ENCODE measurements around the gene PPP2R2D.
"Not testable (repeated sequence)": the region's sequence is repeated elsewhere in the genome, so short reads cannot be mapped to it uniquely, and the experiment has no call there.

Gene PPP2R2D

DNA sequence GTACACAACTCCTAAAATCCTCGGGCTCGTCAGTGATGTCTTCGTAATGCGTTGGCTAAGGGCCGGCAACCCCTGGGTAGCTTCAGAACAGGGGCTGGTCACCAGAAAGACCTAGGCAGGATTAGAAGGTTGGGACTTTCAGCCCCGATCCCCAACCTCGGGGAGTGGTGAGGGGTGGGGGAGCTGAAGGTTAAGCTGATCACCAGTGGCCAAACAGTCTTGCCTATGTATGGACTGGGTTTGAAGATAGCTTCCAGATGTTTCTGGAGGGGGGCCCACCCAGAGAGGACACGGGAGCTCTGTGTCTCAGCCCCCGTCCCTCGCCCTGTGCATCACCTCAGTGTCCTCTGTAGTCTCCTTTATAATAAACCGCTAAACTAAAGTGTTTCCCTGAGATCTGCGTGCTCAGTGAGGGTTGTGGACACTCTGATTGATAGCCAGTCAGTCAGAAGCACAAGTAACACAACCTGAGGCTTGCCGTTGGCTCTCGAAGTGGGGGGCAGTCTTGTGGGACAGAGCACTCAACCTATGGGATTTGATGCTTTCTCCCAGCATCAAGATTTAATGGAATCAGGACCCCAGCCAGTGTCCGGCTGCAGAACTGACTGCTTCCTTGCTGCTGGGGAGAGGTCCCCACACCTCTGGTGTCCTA, 10.0 kb downstream of the PPP2R2D start:
- TF ChIP-seq CTCF (IDR thresholded peaks at IDR 0.05; ENCODE audit: control extremely low read depth, extremely low read depth, low read depth, missing control alignments), result no peak
- ChIA-PET CTCF (interaction anchor here (1.2 to 1.7 kb wide), 3 partner anchors 9 to 112 kb away, joined by 4 read pairs; no protein-coding TSS in a partner anchor), POLR2A (no interaction called here)
- no peak for DNase-seq (ENCODE audit: extremely low spot score)

DNA sequence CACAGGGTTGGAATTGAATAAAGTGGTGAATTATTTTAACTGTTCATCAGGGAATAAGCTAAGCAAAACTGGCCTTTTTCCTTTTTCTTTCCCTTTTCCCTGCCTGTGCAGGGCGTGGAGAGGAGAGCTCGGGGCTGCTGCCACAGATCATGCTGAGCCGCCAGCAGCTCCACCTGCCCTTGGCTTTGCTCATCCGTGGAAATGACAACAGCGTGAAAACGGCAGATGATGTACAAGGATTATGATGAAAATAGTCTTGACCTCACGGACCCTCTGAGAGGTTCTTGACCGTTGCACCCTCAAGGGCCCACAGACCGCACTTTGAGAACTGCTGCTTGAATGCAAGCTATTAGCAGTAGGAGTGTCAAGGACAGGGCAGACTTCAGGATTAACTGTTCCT, 10.6 kb downstream of the PPP2R2D start:
- CTCF ChIA-PET, result interaction anchor here (0.6 to 1.7 kb wide), 4 partner anchors 9 to 111 kb away, joined by 3 to 4 read pairs (median 4); no protein-coding TSS in a partner anchor

GRCh38 chr10:131912620-131913019, 11.8 kb downstream of the PPP2R2D start:
- no peak for DNase-seq (ENCODE audit: extremely low spot score)
- POLR2A ChIA-PET, result no interaction called here
- CTCF ChIA-PET, result interaction anchor here (1.1 to 1.7 kb wide), 2 partner anchors 11 to 15 kb away, joined by 3 to 4 read pairs; no protein-coding TSS in a partner anchor
- TF ChIP-seq CTCF (IDR thresholded peaks at IDR 0.05; ENCODE audit: control extremely low read depth, extremely low read depth, low read depth, missing control alignments), result no peak

More for the DNA sequence above, 10.6 kb downstream of the PPP2R2D start:
- no peak for TF ChIP-seq CTCF (IDR thresholded peaks at IDR 0.05; ENCODE audit: control extremely low read depth, extremely low read depth, low read depth, missing control alignments)
- POLR2A ChIA-PET, result no interaction called here
- no peak for DNase-seq (ENCODE audit: extremely low spot score)

DNA sequence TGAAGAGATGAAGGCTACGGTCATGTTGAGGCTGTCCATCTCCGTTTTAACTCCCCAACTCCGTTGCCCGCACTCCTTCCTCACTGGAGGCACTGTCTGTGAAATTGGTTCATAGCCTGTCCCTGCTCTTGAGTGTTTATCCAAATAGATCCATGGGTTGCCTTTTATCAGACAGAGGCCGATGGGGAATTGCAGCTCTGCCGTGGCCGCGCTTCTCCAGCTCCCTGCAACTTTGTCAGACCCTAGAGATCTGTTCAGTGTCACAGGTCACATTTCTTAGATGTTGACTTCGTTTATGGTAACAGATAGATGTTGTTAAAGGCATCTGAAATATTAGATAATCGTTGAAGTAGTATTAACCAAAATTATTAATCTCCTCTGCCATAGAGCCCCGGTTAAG, 14.7 kb downstream of the PPP2R2D start:
- no peak for DNase-seq (ENCODE audit: extremely low spot score)
- CTCF ChIA-PET, result no interaction called here
- TF ChIP-seq CTCF (IDR thresholded peaks at IDR 0.05; ENCODE audit: control extremely low read depth, extremely low read depth, low read depth, missing control alignments), result no peak
- POLR2A ChIA-PET, result no interaction called here

- no peak for DNase-seq (ENCODE audit: extremely low spot score)
- no peak for TF ChIP-seq CTCF (IDR thresholded peaks at IDR 0.05; ENCODE audit: control extremely low read depth, extremely low read depth, low read depth, missing control alignments)
- ChIA-PET POLR2A (interaction anchor here (0.7 kb wide), 1 partner anchor 1761 kb away, joined by 9 read pairs; no protein-coding TSS in a partner anchor), CTCF (no interaction called here)
These were observed 15.4 kb downstream of the PPP2R2D start for GRCh38 chr10:131915990-131916766.

DNA sequence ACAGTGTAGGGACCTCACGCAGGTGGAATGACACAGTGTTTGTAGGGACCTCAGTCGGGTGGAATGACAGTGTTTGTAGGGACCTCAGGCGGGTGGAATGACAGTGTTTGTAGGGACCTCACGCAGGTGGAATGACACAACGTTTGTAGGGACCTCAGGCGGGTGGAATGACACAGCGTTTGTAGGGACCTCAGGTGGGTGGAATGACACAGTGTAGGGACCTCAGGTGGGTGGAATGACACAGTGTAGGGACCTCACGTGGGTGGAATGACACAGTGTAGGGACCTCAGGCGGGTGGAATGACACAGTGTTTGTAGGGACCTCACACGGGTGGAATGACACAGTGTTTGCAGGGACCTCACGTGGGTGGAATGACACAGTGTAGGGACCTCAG, 16.0 kb downstream of the PPP2R2D start:
- POLR2A ChIA-PET, result interaction anchor here (0.7 kb wide), 1 partner anchor 1762 kb away, joined by 9 read pairs; no protein-coding TSS in a partner anchor
- CTCF ChIA-PET; DNase-seq (ENCODE audit: extremely low spot score): not testable (repeated sequence)

GRCh38 chr10:131917496-131917895, 16.7 kb downstream of the PPP2R2D start:
- CTCF ChIA-PET, result not testable (repeated sequence)

DNA sequence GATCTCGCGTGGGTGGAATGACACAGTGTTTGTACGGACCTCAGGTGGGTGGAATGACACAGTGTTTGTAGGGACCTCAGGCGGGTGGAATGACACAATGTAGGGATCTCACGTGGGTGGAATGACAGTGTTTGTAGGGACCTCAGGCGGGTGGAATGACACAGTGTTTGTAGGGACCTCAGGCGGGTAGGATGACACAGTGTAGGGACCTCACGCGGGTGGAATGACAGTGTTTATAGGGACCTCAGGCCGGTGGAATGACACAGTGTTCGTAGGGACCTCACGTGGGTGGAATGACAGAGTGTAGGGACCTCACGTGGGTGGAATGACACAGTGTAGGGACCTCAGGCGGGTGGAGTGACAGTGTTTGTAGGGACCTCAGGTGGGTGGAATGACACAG, 18.7 kb downstream of the PPP2R2D start:
- CTCF ChIA-PET; DNase-seq (ENCODE audit: extremely low spot score); POLR2A ChIA-PET: not testable (repeated sequence)

More at GRCh38 chr10:131917496-131917895, 16.7 kb downstream of the PPP2R2D start:
- DNase-seq (ENCODE audit: extremely low spot score); POLR2A ChIA-PET: not testable (repeated sequence)
